Adrenal gland (tissue), 12 donors: ENCODE measurements around the gene SAFB. TPM values are rescaled to one million over a fixed set of nuclear protein-coding genes. Genes with fewer than 3 reads are reported as not detected.

Experiments used
- DNase-seq, 7 donors: peaks; one replicate each; pipeline ENCODE4 v3.0.0-alpha.2; 2019 to 2020
- H3K27ac ChIP-seq, 5 donors: fragments of 200-600 bp; sonication (generic) in 4 of 5; 1 replicate in 3 of 5; 2 replicates in 2 of 5; pipeline versions ENCODE4 v1.5.1 to v1.8.0; 2016 to 2020; ENCODE audit warnings: mild to moderate bottlenecking in 1 of 5
- H3K27me3 ChIP-seq: fragments of 200-600 bp; 2 replicates; pipeline ENCODE4 v1.8.0; 2021
- H3K36me3 ChIP-seq, 2 donors: fragments of 200-600 bp; replicated peaks in 1 of 2; 1 replicate in 1 of 2; 2 replicates in 1 of 2; pipeline versions ENCODE4 v1.5.1 to v1.8.0; 2018 to 2022
- H3K4me1 ChIP-seq, 2 donors: fragments of 200-600 bp; replicated peaks in 1 of 2; 1 replicate in 1 of 2; 2 replicates in 1 of 2; pipeline versions ENCODE4 v1.5.1 to v1.8.0; 2018 to 2021
- H3K4me3 ChIP-seq, 4 donors: fragments of 200-600 bp; sonication (generic) in 3 of 4; one replicate each; pipeline ENCODE4 v1.5.1; 2016 to 2018
- H3K9me3 ChIP-seq, 3 donors: fragments of 200-600 bp; sonication (generic) in 1 of 3; replicated peaks in 1 of 3; 1 replicate in 2 of 3; 2 replicates in 1 of 3; pipeline versions ENCODE4 v1.5.1 to v1.8.0; 2016 to 2021
- CTCF ChIP-seq, 6 experiments: fragments of 450-650 bp in 4 of 6; fragments of 200-600 bp in 2 of 6; sonication (generic) in 1 of 6; IDR thresholded peaks; 1 replicate in 5 of 6; 2 replicates in 1 of 6; pipeline versions ENCODE4 v1.5.1 to v1.8.0; 2016 to 2021; ENCODE audit warnings: antibody characterized with exemption in 6 of 6, mild to moderate bottlenecking in 2 of 6, moderate library complexity in 1 of 6
- POLR2A ChIP-seq, 2 donors: fragments of 450-650 bp; IDR thresholded peaks; one replicate each; pipeline ENCODE4 v1.6.1; 2017; ENCODE audit warnings: antibody characterized with exemption in 2 of 2, mild to moderate bottlenecking in 2 of 2, moderate library complexity in 1 of 2
- WGBS, 4 donors: extraction: QIAGEN DNeasy Blood & Tissue Kit in 2 of 4; methylation state at CpG; one replicate each; pipeline versions ENCODE4 v1.1.5 to v1.1.7; 2013 to 2017; 5-methylcytosine and 5-hydroxymethylcytosine counted together
- intact Hi-C, 2 donors: fragments of 100-400 bp; cut with DNase I; formaldehyde crosslinking; loops; one replicate each; pipeline versions ENCODE4 v1.14.1 to v1.15.0; 2022 to 2023
- polyA plus RNA-seq, 3 donors: library from polyadenylated mRNA; stranded (reverse); fragments of 200-250 nt in 2 of 3; fragments of 350-450 nt in 1 of 3; fragmentation: Illumina TruSeq in 1 of 3; extraction: RNeasy Lipid Tissue Mini Kit (QIAGEN cat#74804) in 1 of 3; gene quantifications; one replicate each; pipeline ENCODE4 v1.2.3, GENCODE V29; 2013 to 2014
- total RNA-seq, 9 donors: library from RNA; depleted of rRNA in 4 of 9; stranded (reverse); fragments of >200 nt in 4 of 9; fragments of 120-200 nt in 1 of 9; fragmentation: NEBNext Ultra II Directional in 1 of 9; extraction: Animal tissue kit (Norgen Biotek cat#: 25700) in 1 of 9; gene quantifications; one replicate each; pipeline versions ENCODE4 v1.1.0 to v1.2.4, GENCODE V29; 2013 to 2023
- donor health status: healthy with polysubstance abuse.
- donor health status: Bipolar disorder and iron deficiency.
- donor health status: DM: yes; HTN: yes; CAD: no.
- donor health status: DM: no; HTN: no; CAD: no.
- donor health status: DM: no; HTN: no; CAD: no.
- donor health status: DM: yes; HTN: yes; CAD: no.

The SAFB gene
- total and polyA plus RNA-seq, 12 donors = 38.4 to 125 (median 55.5) TPM

- H3K36me3 ChIP-seq = no peaks in the 10 kb centered on the region
- WGBS, 4 donors = 84 to 89% (median 85%) methylated on average over 10 of the region's 10 CpGs
- H3K27ac ChIP-seq = peak overlapping the region in 2 of 5 donors; percentile 8 to 59
- H3K9me3 ChIP-seq = no peaks in the 10 kb centered on the region
- intact Hi-C loops = no loop called here
- DNase-seq = peak in 4 of 7 donors; percentile 33 to 71 (median 57)
- no peaks in the 10 kb centered on the region for H3K27me3 ChIP-seq
- H3K4me3 ChIP-seq = no peak overlapping the region
- TF ChIP-seq POLR2A (IDR thresholded peaks at IDR 0.05) (no peak), CTCF (IDR thresholded peaks at IDR 0.05) (no peak)
- H3K4me1 ChIP-seq = peaks cover 16 to 24% of the 10 kb centered on the region in 2 donors
Observed at GRCh38 chr19:5683177-5683886, 60.4 kb downstream of the SAFB start.

GRCh38 chr19:5684694-5685430, 62.0 kb downstream of the SAFB start:
- intact Hi-C loops = no loop called here
- H3K27me3 ChIP-seq = no peaks in the 10 kb centered on the region
- WGBS, 4 donors = 82 to 90% (median 85%) methylated on average over 12 to 22 of the region's 22 CpGs
- H3K9me3 ChIP-seq = no peaks in the 10 kb centered on the region
- peaks cover 8 to 16% of the 10 kb centered on the region in 2 donors for H3K4me1 ChIP-seq
- H3K27ac ChIP-seq = no peak overlapping the region
- H3K4me3 ChIP-seq = no peak overlapping the region
- TF ChIP-seq POLR2A (IDR thresholded peaks at IDR 0.05) (no peak), CTCF (IDR thresholded peaks at IDR 0.05) (no peak)
- peak in 2 of 7 donors; percentile 25 to 42 for DNase-seq
- no peaks in the 10 kb centered on the region for H3K36me3 ChIP-seq

- intact Hi-C loops = no loop called here
- Histone ChIP-seq H3K4me1 (peaks cover 3 to 11% of the 10 kb centered on the region in 2 donors), H3K27ac (peak overlapping the region in 4 of 5 donors; percentile 64 to 93 (median 82)), H3K4me3 (peak overlapping the region in 2 of 4 donors; percentile 4 to 49), H3K27me3 (no peaks in the 10 kb centered on the region), H3K9me3 (no peaks in the 10 kb centered on the region), H3K36me3 (no peaks in the 10 kb centered on the region)
- WGBS, 4 donors = 0 to 18% (median 9%) methylated on average over 1 to 16 of the region's 16 CpGs
- TF ChIP-seq CTCF (IDR thresholded peaks at IDR 0.05) = no peak
- TF ChIP-seq POLR2A (IDR thresholded peaks at IDR 0.05) = no peak
- no peak for DNase-seq
Observed at GRCh38 chr19:5686326-5686646, 63.4 kb downstream of the SAFB start.

- H3K36me3 ChIP-seq = peaks cover 0 to 4% of the 10 kb centered on the region in 2 donors
- intact Hi-C loops = no loop called here
- DNase-seq = peak; percentile 97 to 99 (median 98)
- H3K4me1 ChIP-seq = peaks cover 5 to 16% of the 10 kb centered on the region in 2 donors
- no peaks in the 10 kb centered on the region for H3K27me3 ChIP-seq
- WGBS, 4 donors = 0 to 1% (median 1%) methylated on average over 33 to 59 of the region's 59 CpGs; no CpG with 5 or more reads in 1 of the 4 donors
- peak overlapping the region; percentile 64 to 93 (median 74) for H3K27ac ChIP-seq
- H3K4me3 ChIP-seq = peak overlapping the region in 2 of 4 donors; percentile 4 to 49
- TF ChIP-seq POLR2A (IDR thresholded peaks at IDR 0.05) = peak in 1 of 2 donors; percentile 41
- TF ChIP-seq CTCF (IDR thresholded peaks at IDR 0.05) = peak; percentile 68 to 91 (median 76)
- H3K9me3 ChIP-seq = no peaks in the 10 kb centered on the region
Observed at GRCh38 chr19:5686647-5687359, 63.9 kb downstream of the SAFB start.
